ENCODE measurements around the gene SLC46A3. TPM values are rescaled to one million over a fixed set of nuclear protein-coding genes. Genes with fewer than 3 reads are reported as not detected.

Gene SLC46A3
- total and polyA plus RNA-seq, 7 donors = 2.9 to 12.7 (median 5.8) TPM

DNA sequence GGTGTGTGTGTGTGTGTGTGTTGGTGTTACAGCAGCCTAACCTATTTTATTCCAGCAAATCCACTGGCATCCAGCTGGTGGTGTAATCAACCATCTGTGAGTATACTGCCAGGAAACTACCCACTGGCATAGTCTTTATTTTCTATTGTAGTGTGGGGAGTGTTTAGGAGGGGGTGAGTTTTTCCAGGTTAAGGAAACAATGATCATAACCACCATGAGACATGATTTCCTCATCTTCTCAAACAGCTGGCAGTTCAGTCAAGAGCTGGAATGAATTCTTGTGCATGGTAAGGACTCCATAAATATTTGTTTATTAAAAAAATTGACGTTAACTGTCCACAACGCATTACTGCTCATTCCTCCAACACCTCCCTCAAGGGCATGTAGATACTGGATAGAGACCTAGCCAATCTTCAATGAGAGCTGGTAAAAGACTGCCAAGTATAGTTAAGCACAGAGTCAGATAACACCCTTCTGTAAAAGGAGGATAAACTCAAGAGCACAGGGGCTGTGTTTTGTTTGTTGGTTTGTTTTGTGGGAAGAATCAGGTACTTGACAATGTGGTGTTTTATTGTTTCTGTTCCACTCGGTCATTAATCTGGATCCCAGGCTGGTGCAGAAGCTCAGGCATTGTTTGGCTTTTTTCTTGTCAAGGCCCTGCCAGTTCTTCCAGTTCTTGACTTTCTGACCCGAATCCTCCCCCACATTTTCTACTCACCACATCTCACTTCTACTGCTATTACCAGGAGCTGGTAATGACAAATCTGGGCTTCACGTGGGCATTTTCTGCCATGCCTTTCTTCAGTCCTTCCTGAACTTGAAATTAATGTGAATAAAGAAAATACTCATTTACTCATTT, 31.6 kb upstream of the SLC46A3 start:
- no peak for TF ChIP-seq CTCF (IDR thresholded peaks at IDR 0.05)
- Histone ChIP-seq H3K9me3 (no peaks in the 10 kb centered on the region), H3K36me3 (ENCODE audit: insufficient read depth in 1 of 2, low read depth in 1 of 2) (no peaks in the 10 kb centered on the region), H3K27ac (no peak overlapping the region), H3K4me3 (no peak overlapping the region), H3K4me1 (peaks cover 4% of the 10 kb centered on the region), H3K27me3 (ENCODE audit: insufficient read depth in 3 of 3, low read length in 2 of 3) (peaks cover 0 to 2% (median 0%) of the 10 kb centered on the region in 3 donors)
- DNase-seq (no peak), ATAC-seq (no peak)
- WGBS, 3 donors = 62 to 69% (median 65%) methylated on average over 5 of the region's 5 CpGs
- intact Hi-C loops (cut with DNase I) = no loop called here

DNA sequence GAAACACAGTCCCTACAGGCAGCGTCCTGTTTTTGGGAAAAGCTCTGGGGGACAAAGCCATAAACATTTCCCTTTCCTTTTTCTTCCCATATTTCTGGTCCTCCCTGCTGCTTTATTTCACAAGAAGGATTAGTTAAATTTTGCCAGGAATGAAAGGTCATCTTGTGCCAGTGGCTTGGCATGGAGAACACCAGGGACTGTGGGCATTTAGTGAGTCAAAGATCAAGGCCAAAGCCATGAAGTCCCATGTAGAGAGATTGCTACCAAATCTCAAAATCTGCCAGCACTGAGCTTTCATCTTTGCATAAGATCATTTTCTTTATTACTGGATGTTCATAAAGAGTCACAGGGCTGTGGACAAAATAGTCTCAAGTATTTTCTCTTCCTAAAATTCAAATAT, 29.1 kb upstream of the SLC46A3 start:
- no peak overlapping the region for H3K27ac ChIP-seq
- DNase-seq = no peak
- no peak overlapping the region for H3K4me3 ChIP-seq
- no peak for ATAC-seq
- H3K27me3 ChIP-seq (ENCODE audit: insufficient read depth in 3 of 3, low read length in 2 of 3) = peaks cover 0 to 2% (median 0%) of the 10 kb centered on the region in 3 donors
- 63 to 84% (median 74%) methylated on average over 1 of the region's 1 CpG for WGBS, 3 donors
- H3K4me1 ChIP-seq = no peaks in the 10 kb centered on the region
- intact Hi-C loops (cut with DNase I) = no loop called here
- H3K9me3 ChIP-seq = no peaks in the 10 kb centered on the region
- H3K36me3 ChIP-seq (ENCODE audit: insufficient read depth in 1 of 2, low read depth in 1 of 2) = no peaks in the 10 kb centered on the region
- TF ChIP-seq CTCF (IDR thresholded peaks at IDR 0.05) = no peak

DNA sequence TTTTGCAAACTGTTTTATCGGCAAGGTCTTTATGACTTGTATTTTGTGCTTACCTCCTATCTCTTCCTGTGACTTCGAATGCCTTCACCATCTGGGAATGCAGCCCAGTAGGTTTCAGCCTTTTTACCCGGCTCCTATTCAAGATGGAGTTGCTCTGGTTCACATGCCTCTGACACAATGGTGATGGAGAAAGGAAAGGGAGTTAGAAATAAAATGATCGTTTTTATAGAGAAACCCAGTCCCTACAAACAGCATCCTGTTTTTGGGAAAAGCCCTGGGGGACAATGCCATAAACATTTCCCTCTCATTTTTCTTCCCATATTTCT, 27.5 kb upstream of the SLC46A3 start:
- Histone ChIP-seq H3K4me3 (no peak overlapping the region), H3K9me3 (no peaks in the 10 kb centered on the region), H3K27me3 (ENCODE audit: insufficient read depth in 3 of 3, low read length in 2 of 3) (peaks cover 0 to 2% (median 0%) of the 10 kb centered on the region in 3 donors), H3K4me1 (no peaks in the 10 kb centered on the region), H3K36me3 (ENCODE audit: insufficient read depth in 1 of 2, low read depth in 1 of 2) (no peaks in the 10 kb centered on the region), H3K27ac (no peak overlapping the region)
- TF ChIP-seq CTCF (IDR thresholded peaks at IDR 0.05) = no peak
- WGBS, 3 donors = 74 to 77% (median 76%) methylated on average over 4 of the region's 4 CpGs
- DNase-seq = no peak
- intact Hi-C loops (cut with DNase I) = no loop called here
- no peak for ATAC-seq

DNA sequence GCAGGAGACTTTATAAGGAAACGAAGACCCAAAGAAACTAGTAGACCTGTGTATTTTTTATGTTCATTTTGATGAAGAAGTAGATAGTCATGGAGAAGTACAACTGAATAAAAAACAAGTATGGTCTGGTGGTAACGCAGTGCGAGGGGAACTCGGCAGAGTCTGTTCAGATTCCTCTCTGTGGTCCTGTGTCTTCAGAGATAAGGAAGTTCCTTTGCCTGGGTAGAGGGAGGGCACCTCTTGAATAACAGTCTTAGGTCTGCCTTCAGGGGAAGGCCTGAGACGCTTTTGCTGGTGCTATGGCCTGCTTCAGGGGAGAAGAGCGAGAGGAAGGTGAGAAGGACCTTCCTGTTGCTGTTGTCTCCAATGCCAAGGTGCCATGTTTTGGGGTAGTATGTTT, 25.9 kb upstream of the SLC46A3 start:
- Histone ChIP-seq H3K36me3 (ENCODE audit: insufficient read depth in 1 of 2, low read depth in 1 of 2) (no peaks in the 10 kb centered on the region), H3K4me1 (no peaks in the 10 kb centered on the region), H3K9me3 (no peaks in the 10 kb centered on the region), H3K4me3 (no peak overlapping the region), H3K27me3 (ENCODE audit: insufficient read depth in 3 of 3, low read length in 2 of 3) (peaks cover 0 to 2% (median 0%) of the 10 kb centered on the region in 3 donors), H3K27ac (no peak overlapping the region)
- 68 to 90% (median 78%) methylated on average over 6 of the region's 6 CpGs for WGBS, 3 donors
- DNase-seq = no peak
- intact Hi-C loops (cut with DNase I) = no loop called here
- TF ChIP-seq CTCF (IDR thresholded peaks at IDR 0.05) = no peak
- no peak for ATAC-seq

Data from psoas muscle (tissue), 8 donors.